GM23248 (cell line): ENCODE results near the gene ZNF613. TPM values are rescaled to one million over a fixed set of nuclear protein-coding genes. Genes with fewer than 3 reads are reported as not detected.

Experiments used
- DNase-seq: peaks from one replicate; pipeline ENCODE4 v3.0.0-alpha.2; 2015
- H2AFZ ChIP-seq: fragments of 200-600 bp; sonication (generic); 2 replicates; pipeline ENCODE4 v1.6.1; 2016; ENCODE audit warnings: antibody characterized with exemption
- H3F3A ChIP-seq: fragments of 200-600 bp; sonication (generic); 2 replicates; pipeline ENCODE4 v1.6.1; 2016; ENCODE audit warnings: mild to moderate bottlenecking, antibody characterized with exemption, mixed run types; ENCODE audit not compliant: insufficient read depth
- H3K27ac ChIP-seq: fragments of 200-600 bp; sonication (generic); 2 replicates; pipeline ENCODE4 v1.5.1; 2016; ENCODE audit warnings: mild to moderate bottlenecking
- H3K27me3 ChIP-seq: fragments of 200-600 bp; sonication (generic); replicated peaks from 2 replicates; pipeline ENCODE4 v1.6.1; 2016; ENCODE audit warnings: mild to moderate bottlenecking; ENCODE audit not compliant: insufficient read depth
- H3K36me3 ChIP-seq: fragments of 200-600 bp; sonication (generic); 2 replicates; pipeline ENCODE4 v1.6.1; 2016; ENCODE audit warnings: low read depth, mild to moderate bottlenecking
- H3K4me1 ChIP-seq: fragments of 200-600 bp; sonication (generic); 2 replicates; pipeline ENCODE4 v1.6.1; 2016; ENCODE audit warnings: mild to moderate bottlenecking; ENCODE audit not compliant: insufficient read depth
- H3K4me2 ChIP-seq: fragments of 200-600 bp; sonication (generic); one replicate; pipeline ENCODE4 v1.6.1; 2016; ENCODE audit warnings: mild to moderate bottlenecking; ENCODE audit not compliant: unreplicated experiment
- H3K4me3 ChIP-seq: fragments of 200-600 bp; sonication (generic); 2 replicates; pipeline ENCODE4 v1.5.1; 2016; ENCODE audit warnings: mild to moderate bottlenecking
- H3K79me2 ChIP-seq: fragments of 200-600 bp; sonication (generic); 2 replicates; pipeline ENCODE4 v1.6.1; 2016; ENCODE audit warnings: mild to moderate bottlenecking; ENCODE audit not compliant: insufficient read depth
- H3K9ac ChIP-seq: fragments of 200-600 bp; sonication (generic); 2 replicates; pipeline ENCODE4 v1.6.1; 2016; ENCODE audit warnings: mild to moderate bottlenecking
- H3K9me2 ChIP-seq: fragments of 200-600 bp; sonication (generic); 2 replicates; pipeline ENCODE4 v1.6.1; 2016; ENCODE audit warnings: mixed run types, mild to moderate bottlenecking, moderate library complexity; ENCODE audit not compliant: insufficient read depth
- H3K9me3 ChIP-seq: fragments of 200-600 bp; sonication (generic); one replicate; pipeline ENCODE4 v1.6.1; 2017; ENCODE audit warnings: low read depth
- H4K20me1 ChIP-seq: fragments of 200-600 bp; sonication (generic); 2 replicates; pipeline ENCODE4 v1.6.0; 2016; ENCODE audit not compliant: insufficient read depth
- EZH2 ChIP-seq: fragments of 200-600 bp; sonication (generic); IDR thresholded peaks from 2 replicates; pipeline ENCODE4 v1.6.1; 2018; ENCODE audit warnings: antibody characterized with exemption, mild to moderate bottlenecking; ENCODE audit not compliant: insufficient read depth, poor library complexity, severe bottlenecking
- EZH2phosphoT487 ChIP-seq: fragments of 200-600 bp; sonication (generic); IDR thresholded peaks from 2 replicates; pipeline ENCODE4 v1.6.1; 2018; ENCODE audit warnings: antibody characterized with exemption, moderate library complexity, mild to moderate bottlenecking, low read depth; ENCODE audit not compliant: insufficient read depth
- whole genome bisulfite sequencing, 2 experiments: methylation state at CpG; one replicate each; pipeline ENCODE4 v1.1.6; 2015 to 2017; ENCODE audit warnings: low lambda C conversion rate in 2 of 2, low coverage in 1 of 2; ENCODE audit errors: missing lambda C conversion rate in 2 of 2; 5-methylcytosine and 5-hydroxymethylcytosine counted together
- in situ Hi-C: fragments of 300-500 bp; cut with MboI; formaldehyde crosslinking; loops from 2 replicates; pipeline ENCODE4 v1.15.0; 2020
- polyA plus RNA-seq: library from polyadenylated mRNA; unstranded; fragments of >200 nt; fragmentation: Nextera tagmentation; extraction: Ambion mirVana; gene quantifications from 2 replicates; pipeline ENCODE4 v1.2.1, GENCODE V29; 2016
- total RNA-seq: library from RNA; depleted of rRNA; stranded (reverse); fragments of >200 nt; shearing (Covaris generic); gene quantifications from 2 replicates; pipeline ENCODE4 v1.2.3, GENCODE V29; 2014

The ZNF613 gene
- total and polyA plus RNA-seq, 2 experiments from 2014 or later, result 3.6 to 7.1 TPM

- Histone ChIP-seq H3K79me2 (no peaks in the 10 kb centered on the region), H3K9ac (no peak overlapping the region), H3K4me1 (no peaks in the 10 kb centered on the region), H4K20me1 (no peaks in the 10 kb centered on the region), H3K27ac (no peak overlapping the region), H3F3A (no peaks in the 10 kb centered on the region), H3K36me3 (no peaks in the 10 kb centered on the region), H3K9me3 (no peaks in the 10 kb centered on the region), H3K4me3 (no peak overlapping the region), H3K27me3 (no peaks in the 10 kb centered on the region), H3K4me2 (no peak overlapping the region), H2AFZ (no peak overlapping the region), H3K9me2 (no peaks in the 10 kb centered on the region)
- DNase-seq, result no peak
- TF ChIP-seq EZH2 (no peak), EZH2phosphoT487 (no peak)
- WGBS, 2 experiments, result 23 to 26% methylated on average over 5 of the region's 5 CpGs
- in situ Hi-C loops, result no loop called here
Observed at GRCh38 chr19:51915324-51915867, 11.9 kb upstream of the ZNF613 start.

GRCh38 chr19:51916167-51916566, 11.1 kb upstream of the ZNF613 start:
- H3K9ac ChIP-seq, result no peak overlapping the region
- in situ Hi-C loops, result no loop called here
- WGBS, 2 experiments, result 43 to 50% methylated on average over 1 of the region's 1 CpG

GRCh38 chr19:51919606-51920005, 7.7 kb upstream of the ZNF613 start:
- Histone ChIP-seq H3F3A (no peaks in the 10 kb centered on the region), H3K9ac (no peak overlapping the region), H3K4me3 (no peak overlapping the region), H3K9me3 (no peaks in the 10 kb centered on the region), H3K27me3 (no peaks in the 10 kb centered on the region), H4K20me1 (no peaks in the 10 kb centered on the region), H3K9me2 (no peaks in the 10 kb centered on the region), H3K79me2 (no peaks in the 10 kb centered on the region), H3K27ac (no peak overlapping the region), H3K4me2 (no peak overlapping the region), H3K36me3 (no peaks in the 10 kb centered on the region), H3K4me1 (no peaks in the 10 kb centered on the region), H2AFZ (no peak overlapping the region)
- no peak for TF ChIP-seq EZH2phosphoT487
- no peak for TF ChIP-seq EZH2
- in situ Hi-C loops, result no loop called here
- WGBS, 2 experiments, result 60 to 62% methylated on average over 3 of the region's 3 CpGs
- no peak for DNase-seq

More at GRCh38 chr19:51916167-51916566, 11.1 kb upstream of the ZNF613 start:
- no peak for DNase-seq
- Histone ChIP-seq H3K79me2 (no peaks in the 10 kb centered on the region), H3K9me3 (no peaks in the 10 kb centered on the region), H2AFZ (no peak overlapping the region), H3K4me3 (no peak overlapping the region), H3K4me1 (no peaks in the 10 kb centered on the region), H3K36me3 (no peaks in the 10 kb centered on the region), H3K4me2 (no peak overlapping the region), H4K20me1 (no peaks in the 10 kb centered on the region), H3K27ac (no peak overlapping the region), H3K9me2 (no peaks in the 10 kb centered on the region), H3F3A (no peaks in the 10 kb centered on the region), H3K27me3 (no peaks in the 10 kb centered on the region)
- no peak for TF ChIP-seq EZH2
- TF ChIP-seq EZH2phosphoT487, result no peak

- in situ Hi-C loops, result no loop called here
- H3K36me3 ChIP-seq, result no peaks in the 10 kb centered on the region
- H3K27ac ChIP-seq, result no peak overlapping the region
Observed at GRCh38 chr19:51921949-51922348, 5.3 kb upstream of the ZNF613 start.

More at GRCh38 chr19:51921949-51922348, 5.3 kb upstream of the ZNF613 start:
- 45 to 63% methylated on average over 8 of the region's 8 CpGs for whole genome bisulfite sequencing, 2 experiments
- H3K9ac ChIP-seq, result no peak overlapping the region
- no peaks in the 10 kb centered on the region for H3K27me3 ChIP-seq
- no peaks in the 10 kb centered on the region for H3K9me2 ChIP-seq
- no peak for DNase-seq
- no peaks in the 10 kb centered on the region for H3K9me3 ChIP-seq
- H4K20me1 ChIP-seq, result no peaks in the 10 kb centered on the region
- TF ChIP-seq EZH2 (no peak), EZH2phosphoT487 (no peak)
- no peak overlapping the region for H2AFZ ChIP-seq
- H3F3A ChIP-seq, result no peaks in the 10 kb centered on the region
- no peaks in the 10 kb centered on the region for H3K4me1 ChIP-seq
- H3K4me3 ChIP-seq, result no peak overlapping the region
- no peak overlapping the region for H3K4me2 ChIP-seq
- no peaks in the 10 kb centered on the region for H3K79me2 ChIP-seq
